GM19025 (cell line): ENCODE data around the gene ADGRG7.
A peak's percentile ranks its signal among the peaks of the same experiment; 100 is the strongest.
"Not testable (repeated sequence)": the region's sequence is repeated elsewhere in the genome, so short reads cannot be mapped to it uniquely, and the experiment has no call there.

Experiments used
- ATAC-seq: cut with Tn5 transposase; IDR thresholded peaks from one replicate; pipeline ENCODE4 v1.9.1; 2021; ENCODE audit warnings: mild to moderate bottlenecking, low read depth, moderate library complexity; ENCODE audit not compliant: unreplicated experiment

ADGRG7 gene

GRCh38 chr3:100641471-100642032, 32.2 kb downstream of the ADGRG7 start:
- peak; percentile 88 for ATAC-seq

GRCh38 chr3:100645913-100646312, 36.5 kb downstream of the ADGRG7 start:
- ATAC-seq = no peak

- no peak for ATAC-seq
Observed at GRCh38 chr3:100647171-100647570, 37.8 kb downstream of the ADGRG7 start.

- no peak for ATAC-seq
Observed at GRCh38 chr3:100647657-100648056, 38.3 kb downstream of the ADGRG7 start.

GRCh38 chr3:100650651-100651619, 41.5 kb downstream of the ADGRG7 start:
- peak; percentile 96 for ATAC-seq

- no peak for ATAC-seq
Observed at GRCh38 chr3:100653604-100654294, 44.3 kb downstream of the ADGRG7 start.

GRCh38 chr3:100656945-100657344, 47.5 kb downstream of the ADGRG7 start:
- ATAC-seq = no peak

GRCh38 chr3:100661294-100661693, 51.9 kb downstream of the ADGRG7 start:
- not testable (repeated sequence) for ATAC-seq

GRCh38 chr3:100662113-100662823, 52.9 kb downstream of the ADGRG7 start:
- no peak for ATAC-seq

GRCh38 chr3:100665230-100665629, 55.8 kb downstream of the ADGRG7 start:
- ATAC-seq = no peak

- ATAC-seq = not testable (repeated sequence)
Observed at GRCh38 chr3:100666699-100667098, 57.3 kb downstream of the ADGRG7 start.

- ATAC-seq = not testable (repeated sequence)
Observed at GRCh38 chr3:100667316-100667715, 57.9 kb downstream of the ADGRG7 start.

- ATAC-seq = not testable (repeated sequence)
Observed at GRCh38 chr3:100670995-100671394, 61.6 kb downstream of the ADGRG7 start.

GRCh38 chr3:100681496-100681895, 72.1 kb downstream of the ADGRG7 start:
- no peak for ATAC-seq

- no peak for ATAC-seq
Observed at GRCh38 chr3:100682056-100682853, 72.9 kb downstream of the ADGRG7 start.

- no peak for ATAC-seq
Observed at GRCh38 chr3:100682854-100683760, 73.7 kb downstream of the ADGRG7 start.

- no peak for ATAC-seq
Observed at GRCh38 chr3:100693225-100693624, 83.8 kb downstream of the ADGRG7 start.

- ATAC-seq = no peak
Observed at GRCh38 chr3:100695696-100696095, 86.3 kb downstream of the ADGRG7 start.

- ATAC-seq = no peak
Observed at GRCh38 chr3:100696161-100696560, 86.8 kb downstream of the ADGRG7 start.
